Hepatocyte (in vitro differentiated cells): ENCODE data around the gene SLC26A9. TPM values are rescaled to one million over a fixed set of nuclear protein-coding genes. Genes with fewer than 3 reads are reported as not detected.
A peak's percentile ranks its signal among the peaks of the same experiment; 100 is the strongest.

ENCODE experiments used
- DNase-seq: peaks from one replicate; pipeline ENCODE4 v3.0.0-alpha.2; 2016; ENCODE audit warnings: low spot score
- H2AFZ ChIP-seq: fragments of 200-600 bp; sonication (generic); 2 replicates; pipeline ENCODE4 v1.6.0; 2016; ENCODE audit warnings: antibody characterized with exemption, mild to moderate bottlenecking
- H3K27ac ChIP-seq: fragments of 200-600 bp; sonication (generic); 2 replicates; pipeline ENCODE4 v1.5.1; 2016; ENCODE audit warnings: mild to moderate bottlenecking
- H3K27me3 ChIP-seq: fragments of 200-600 bp; sonication (generic); 2 replicates; pipeline ENCODE4 v1.6.1; 2016
- H3K36me3 ChIP-seq: fragments of 200-600 bp; sonication (generic); replicated peaks from 2 replicates; pipeline ENCODE4 v1.5.1; 2016; ENCODE audit warnings: low read depth; ENCODE audit not compliant: insufficient read depth
- H3K4me1 ChIP-seq: fragments of 200-600 bp; sonication (generic); 2 replicates; pipeline ENCODE4 v1.5.1; 2016; ENCODE audit warnings: mild to moderate bottlenecking, moderate library complexity; ENCODE audit not compliant: insufficient read depth
- H3K4me2 ChIP-seq: fragments of 200-600 bp; sonication (generic); 2 replicates; pipeline ENCODE4 v1.6.0; 2016
- H3K4me3 ChIP-seq: fragments of 200-600 bp; sonication (generic); 2 replicates; pipeline ENCODE4 v1.5.1; 2016; ENCODE audit warnings: mild to moderate bottlenecking
- H3K79me2 ChIP-seq: fragments of 200-600 bp; sonication (generic); 2 replicates; pipeline ENCODE4 v1.6.0; 2017; ENCODE audit warnings: mild to moderate bottlenecking
- H3K9me2 ChIP-seq: fragments of 200-600 bp; sonication (generic); replicated peaks from 2 replicates; pipeline ENCODE4 v1.6.0; 2017; ENCODE audit warnings: mild to moderate bottlenecking; ENCODE audit not compliant: insufficient read depth
- H3K9me3 ChIP-seq: fragments of 200-600 bp; sonication (generic); 2 replicates; pipeline ENCODE4 v1.5.1; 2016; ENCODE audit warnings: low read depth, mild to moderate bottlenecking
- H4K20me1 ChIP-seq: fragments of 200-600 bp; sonication (generic); 2 replicates; pipeline ENCODE4 v1.6.0; 2016; ENCODE audit warnings: mild to moderate bottlenecking; ENCODE audit not compliant: insufficient read depth, poor library complexity, severe bottlenecking
- CTCF ChIP-seq: fragments of 200-600 bp; sonication (generic); IDR thresholded peaks from 2 replicates; pipeline ENCODE4 v1.5.1; 2016; ENCODE audit warnings: antibody characterized with exemption, mild to moderate bottlenecking; ENCODE audit not compliant: poor library complexity
- EZH2 ChIP-seq: fragments of 200-600 bp; sonication (generic); IDR thresholded peaks from 2 replicates; pipeline ENCODE4 v1.6.1; 2016; ENCODE audit warnings: antibody characterized with exemption, mild to moderate bottlenecking, borderline replicate concordance
- EZH2phosphoT487 ChIP-seq: fragments of 200-600 bp; sonication (generic); IDR thresholded peaks from one replicate; pipeline ENCODE4 v1.6.1; 2018; ENCODE audit warnings: antibody characterized with exemption, mild to moderate bottlenecking, low read depth, moderate library complexity; ENCODE audit not compliant: unreplicated experiment, severe bottlenecking
- WGBS: methylation state at CpG from one replicate; pipeline ENCODE4 v1.1.6; 2016; ENCODE audit warnings: low lambda C conversion rate; ENCODE audit errors: missing lambda C conversion rate; 5-methylcytosine and 5-hydroxymethylcytosine counted together
- polyA plus RNA-seq: library from polyadenylated mRNA; unstranded; fragments of >200 nt; fragmentation: Nextera tagmentation; extraction: Ambion mirVana; gene quantifications from 2 replicates; pipeline ENCODE4 v1.2.1, GENCODE V29; 2016
- total RNA-seq: library from RNA; depleted of rRNA; stranded (reverse); fragments of >200 nt; gene quantifications from 2 replicates; pipeline ENCODE4 v1.2.3, GENCODE V29; 2014

The SLC26A9 gene
- total and polyA plus RNA-seq, 2 experiments from 2014 or later, result 0.13 to 0.63 TPM

- WGBS, result 47% methylated on average over 7 of the region's 7 CpGs
- no peak for TF ChIP-seq CTCF
- no peak for TF ChIP-seq EZH2phosphoT487
- no peak for TF ChIP-seq EZH2
- no peaks in the 10 kb centered on the region for H3K79me2 ChIP-seq
- no peaks in the 10 kb centered on the region for H3K9me2 ChIP-seq
- H2AFZ ChIP-seq, result no peak overlapping the region
- H3K27me3 ChIP-seq, result no peaks in the 10 kb centered on the region
- peaks cover 12% of the 10 kb centered on the region for H3K4me1 ChIP-seq
- H3K36me3 ChIP-seq, result no peaks in the 10 kb centered on the region
- peak overlapping the region; percentile 89 for H3K27ac ChIP-seq
- H3K4me2 ChIP-seq, result no peak overlapping the region
- no peak overlapping the region for H3K4me3 ChIP-seq
- H4K20me1 ChIP-seq, result no peaks in the 10 kb centered on the region
- no peaks in the 10 kb centered on the region for H3K9me3 ChIP-seq
- peak; percentile 71 for DNase-seq
These were observed 9.3 kb downstream of the SLC26A9 start for GRCh38 chr1:205933671-205934618.

DNA sequence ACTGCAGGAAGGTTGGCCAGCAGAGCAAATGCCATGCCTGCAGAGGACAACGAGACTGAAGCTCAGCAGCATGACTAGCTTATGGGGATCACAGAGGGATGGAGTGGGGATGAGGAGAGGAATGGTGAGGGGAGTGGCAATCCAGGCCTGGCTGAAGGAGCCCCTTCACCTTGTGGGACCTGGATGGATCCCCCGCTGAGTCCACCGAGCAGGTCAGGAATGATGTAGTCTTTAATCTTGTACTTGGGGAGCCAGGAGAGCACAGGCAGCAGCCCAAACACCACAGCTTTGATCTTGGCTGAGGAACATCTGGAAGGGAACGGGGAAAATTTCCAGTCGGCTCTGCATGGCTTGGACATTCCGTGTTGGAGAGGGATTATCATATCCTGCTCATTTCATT, 10.5 kb downstream of the SLC26A9 start:
- no peak overlapping the region for H3K4me2 ChIP-seq
- H3K36me3 ChIP-seq, result no peaks in the 10 kb centered on the region
- WGBS, result 87% methylated on average over 6 of the region's 6 CpGs
- no peak for TF ChIP-seq EZH2phosphoT487
- no peak for TF ChIP-seq EZH2
- no peak for TF ChIP-seq CTCF
- peak overlapping the region; percentile 82 for H3K27ac ChIP-seq
- H3K79me2 ChIP-seq, result no peaks in the 10 kb centered on the region
- no peaks in the 10 kb centered on the region for H3K9me3 ChIP-seq
- no peaks in the 10 kb centered on the region for H3K27me3 ChIP-seq
- no peak overlapping the region for H3K4me3 ChIP-seq
- no peak for DNase-seq
- no peaks in the 10 kb centered on the region for H3K9me2 ChIP-seq
- H4K20me1 ChIP-seq, result no peaks in the 10 kb centered on the region
- no peak overlapping the region for H2AFZ ChIP-seq
- H3K4me1 ChIP-seq, result peaks cover 12% of the 10 kb centered on the region

DNA sequence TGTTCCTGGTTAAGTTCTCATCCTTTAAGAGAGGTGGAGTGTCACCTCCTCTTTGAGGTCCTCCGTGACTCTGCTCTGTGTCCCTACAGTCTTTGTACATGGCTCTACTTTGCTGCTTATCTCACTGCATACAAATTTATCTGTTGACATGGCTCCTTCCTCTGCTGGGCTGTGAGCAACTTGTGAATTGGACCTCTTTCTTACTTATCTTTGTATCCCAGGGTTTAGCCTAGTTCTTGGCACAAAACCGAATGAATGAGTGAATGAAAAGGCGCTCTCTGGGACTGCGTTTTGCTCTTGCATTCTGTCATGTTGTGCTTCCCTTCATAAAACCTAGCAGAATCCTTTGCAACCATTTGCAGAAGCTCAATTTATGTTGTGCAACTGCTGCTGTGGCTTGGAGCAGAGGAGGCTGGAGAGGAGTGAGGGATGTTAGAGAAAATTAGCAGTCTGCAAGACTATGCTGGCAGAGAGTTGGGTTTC, 12.4 kb downstream of the SLC26A9 start:
- TF ChIP-seq EZH2 (no peak), CTCF (no peak), EZH2phosphoT487 (no peak)
- Histone ChIP-seq H3K36me3 (no peaks in the 10 kb centered on the region), H3K4me1 (peaks cover 7% of the 10 kb centered on the region), H3K4me3 (no peak overlapping the region), H2AFZ (no peak overlapping the region), H3K9me2 (no peaks in the 10 kb centered on the region), H3K27ac (peak overlapping the region; percentile 49), H4K20me1 (no peaks in the 10 kb centered on the region), H3K27me3 (no peaks in the 10 kb centered on the region), H3K4me2 (no peak overlapping the region), H3K9me3 (no peaks in the 10 kb centered on the region), H3K79me2 (no peaks in the 10 kb centered on the region)
- 49% methylated on average over 4 of the region's 4 CpGs for WGBS
- DNase-seq, result no peak
